OCI-LY3 (cell line): Measurements from ENCODE around the gene TCF25.
"Not testable (repeated sequence)": the region's sequence is repeated elsewhere in the genome, so short reads cannot be mapped to it uniquely, and the experiment has no call there.

Experiments used
- H2AFZ ChIP-seq: fragments of 200-600, 300-600 bp; shearing (Covaris generic); 2 replicates; pipeline ENCODE4 v1.6.0; 2014; ENCODE audit warnings: antibody characterized with exemption, low read depth, low read length
- H3K27ac ChIP-seq: fragments of 200-600, 300-600 bp; sonication (generic); 2 replicates; pipeline ENCODE4 v1.5.1; 2014; ENCODE audit warnings: mild to moderate bottlenecking, low read length, moderate library complexity, mixed read lengths
- H3K27me3 ChIP-seq: fragments of 200-600, 300-600 bp; sonication (generic); 2 replicates; pipeline ENCODE4 v1.6.1; 2014; ENCODE audit warnings: low read depth, low read length, mixed read lengths
- H3K36me3 ChIP-seq: fragments of 200-600, 300-600 bp; sonication (generic); replicated peaks from 2 replicates; pipeline ENCODE3; 2014; ENCODE audit warnings: low read depth, low read length, mixed read lengths
- H3K4me1 ChIP-seq: fragments of 300-600, 200-600 bp; sonication (generic); 2 replicates; pipeline ENCODE4 v1.6.1; 2014; ENCODE audit warnings: low read length, mixed read lengths
- H3K4me2 ChIP-seq: fragments of 200-600, 300-600 bp; sonication (generic); 2 replicates; pipeline ENCODE4 v1.6.1; 2014; ENCODE audit warnings: low read length, mixed read lengths
- H3K4me3 ChIP-seq: fragments of 300-600, 200-600 bp; sonication (generic); 2 replicates; pipeline ENCODE4 v1.5.1; 2014; ENCODE audit warnings: antibody characterized with exemption, mild to moderate bottlenecking, low read length, moderate library complexity
- H3K79me2 ChIP-seq: fragments of 300-600, 200-600 bp; shearing (Covaris generic); 2 replicates; pipeline ENCODE4 v1.6.1; 2014; ENCODE audit warnings: mild to moderate bottlenecking, low read length, mixed read lengths
- H3K9ac ChIP-seq: fragments of 300-600, 200-600 bp; shearing (Covaris generic); 2 replicates; pipeline ENCODE4 v1.6.0; 2014; ENCODE audit warnings: mild to moderate bottlenecking, low read length, moderate library complexity
- H3K9me3 ChIP-seq: fragments of 200-600, 300-600 bp; shearing (Covaris generic); 2 replicates; pipeline ENCODE4 v1.6.1; 2014; ENCODE audit warnings: low read length, mixed read lengths; ENCODE audit not compliant: insufficient read depth
- H4K20me1 ChIP-seq: fragments of 200-600, 300-600 bp; sonication (generic); 2 replicates; pipeline ENCODE4 v1.6.1; 2016; ENCODE audit warnings: low read length, mixed read lengths; ENCODE audit not compliant: insufficient read depth
- EZH2phosphoT487 ChIP-seq: fragments of 200-600 bp; shearing (Covaris generic); IDR thresholded peaks from 2 replicates; pipeline ENCODE4 v1.6.1; 2018; ENCODE audit warnings: antibody characterized with exemption, mixed run types, low read depth
- TF ChIP-seq, protein P1 (sequence below): fragments of 200-600, 300-600 bp; sonication (generic); IDR thresholded peaks from 2 replicates; pipeline ENCODE4 v1.5.1; 2014; ENCODE audit warnings: antibody characterized with exemption, low read length, low read depth

Gene TCF25

DNA sequence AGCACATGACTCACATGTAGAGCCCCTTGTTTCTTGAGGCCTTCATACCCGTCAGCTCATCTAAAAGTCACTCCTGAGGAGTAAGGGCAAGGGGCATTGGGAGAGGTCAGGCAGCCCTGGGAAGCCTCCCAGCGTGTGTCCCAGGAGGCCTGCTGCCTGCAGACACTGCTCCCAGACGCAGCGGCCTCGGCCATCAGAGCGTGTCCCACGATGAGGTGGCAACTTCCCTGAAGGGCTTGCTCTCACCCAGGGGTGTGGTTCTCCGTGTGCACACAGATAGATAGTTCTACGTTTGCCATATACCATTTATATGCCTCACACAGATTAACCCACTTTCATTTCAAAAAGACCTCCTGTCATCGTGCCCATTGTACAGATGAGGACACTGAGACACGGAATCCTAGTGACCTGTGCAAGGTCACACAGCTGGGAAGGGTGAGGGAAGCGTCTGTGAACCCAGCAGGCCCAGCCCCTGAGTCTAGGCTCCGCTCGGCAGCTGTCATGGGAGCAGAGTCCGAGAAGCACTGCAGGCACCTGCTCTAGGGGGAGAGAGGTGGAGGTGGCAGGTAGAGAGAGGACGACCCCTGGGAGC is 58.0 kb downstream of the TCF25 start:
- Histone ChIP-seq H4K20me1 (peaks cover 5% of the 10 kb centered on the region; the same call in 1 of the 2 replicates), H3K4me1 (peaks cover 16% of the 10 kb centered on the region), H2AFZ (no peak overlapping the region), H3K9me3 (no peaks in the 10 kb centered on the region), H3K9ac (no peak overlapping the region), H3K27ac (no peak overlapping the region), H3K4me2 (peak overlapping the region; percentile 64), H3K27me3 (no peaks in the 10 kb centered on the region), H3K36me3 (no peaks in the 10 kb centered on the region), H3K4me3 (peak overlapping the region; percentile 33; the same call in 1 of the 2 replicates), H3K79me2 (no peaks in the 10 kb centered on the region)
- no peak for TF ChIP-seq EZH2phosphoT487
- TF ChIP-seq, protein P1, sequence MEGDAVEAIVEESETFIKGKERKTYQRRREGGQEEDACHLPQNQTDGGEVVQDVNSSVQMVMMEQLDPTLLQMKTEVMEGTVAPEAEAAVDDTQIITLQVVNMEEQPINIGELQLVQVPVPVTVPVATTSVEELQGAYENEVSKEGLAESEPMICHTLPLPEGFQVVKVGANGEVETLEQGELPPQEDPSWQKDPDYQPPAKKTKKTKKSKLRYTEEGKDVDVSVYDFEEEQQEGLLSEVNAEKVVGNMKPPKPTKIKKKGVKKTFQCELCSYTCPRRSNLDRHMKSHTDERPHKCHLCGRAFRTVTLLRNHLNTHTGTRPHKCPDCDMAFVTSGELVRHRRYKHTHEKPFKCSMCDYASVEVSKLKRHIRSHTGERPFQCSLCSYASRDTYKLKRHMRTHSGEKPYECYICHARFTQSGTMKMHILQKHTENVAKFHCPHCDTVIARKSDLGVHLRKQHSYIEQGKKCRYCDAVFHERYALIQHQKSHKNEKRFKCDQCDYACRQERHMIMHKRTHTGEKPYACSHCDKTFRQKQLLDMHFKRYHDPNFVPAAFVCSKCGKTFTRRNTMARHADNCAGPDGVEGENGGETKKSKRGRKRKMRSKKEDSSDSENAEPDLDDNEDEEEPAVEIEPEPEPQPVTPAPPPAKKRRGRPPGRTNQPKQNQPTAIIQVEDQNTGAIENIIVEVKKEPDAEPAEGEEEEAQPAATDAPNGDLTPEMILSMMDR, result no peak

DNA sequence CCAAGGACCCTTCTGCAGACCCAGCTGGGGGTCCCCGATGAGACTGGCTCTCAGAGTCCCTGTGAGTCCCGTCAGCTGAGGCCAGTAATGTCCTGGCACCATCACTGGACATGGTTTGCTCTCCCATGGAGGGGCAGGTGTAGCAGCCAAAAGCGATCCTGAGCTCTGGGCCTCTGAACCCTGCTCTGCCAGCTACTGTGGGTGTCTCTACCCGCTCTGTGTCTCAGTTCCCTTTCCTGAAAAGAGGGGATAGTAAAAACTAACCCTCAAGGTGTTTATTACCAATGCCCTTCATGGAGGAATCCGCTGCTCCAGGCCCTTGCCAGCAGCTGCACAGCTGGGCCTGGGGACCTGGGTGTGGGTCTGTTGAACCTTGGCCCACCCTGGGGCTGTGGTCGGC is 58.6 kb downstream of the TCF25 start:
- no peaks in the 10 kb centered on the region for H3K36me3 ChIP-seq
- no peaks in the 10 kb centered on the region for H3K79me2 ChIP-seq
- no peak overlapping the region for H3K27ac ChIP-seq
- H2AFZ ChIP-seq, result no peak overlapping the region
- TF ChIP-seq, protein P1, result no peak
- TF ChIP-seq EZH2phosphoT487, result no peak
- H3K9me3 ChIP-seq, result no peaks in the 10 kb centered on the region
- no peaks in the 10 kb centered on the region for H3K27me3 ChIP-seq
- H4K20me1 ChIP-seq, result peaks cover 5% of the 10 kb centered on the region; the same call in 1 of the 2 replicates
- H3K9ac ChIP-seq, result no peak overlapping the region
- H3K4me1 ChIP-seq, result peaks cover 16% of the 10 kb centered on the region
- H3K4me2 ChIP-seq, result peak overlapping the region; percentile 64
- H3K4me3 ChIP-seq, result peak overlapping the region; percentile 33; the same call in 1 of the 2 replicates

DNA sequence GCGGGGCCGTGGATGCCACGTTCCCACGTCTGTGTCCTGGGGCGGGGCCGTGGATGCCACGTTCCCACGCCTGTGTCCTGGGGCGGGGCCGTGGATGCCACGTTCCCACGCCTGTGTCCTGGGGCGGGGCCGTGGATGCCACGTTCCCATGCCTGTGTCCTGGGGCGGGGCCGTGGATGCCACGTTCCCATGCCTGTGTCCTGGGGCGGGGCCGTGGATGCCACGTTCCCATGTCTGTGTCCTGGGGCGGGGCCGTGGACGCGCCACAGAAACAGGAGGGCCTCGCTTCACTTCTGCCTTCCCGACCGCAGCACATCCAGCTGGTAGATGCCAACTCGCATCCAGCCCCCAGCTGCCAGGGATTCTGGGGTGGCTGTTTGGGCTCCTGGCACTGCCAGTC is 60.6 kb downstream of the TCF25 start:
- H3K36me3 ChIP-seq, H4K20me1 ChIP-seq: not testable (repeated sequence)

DNA sequence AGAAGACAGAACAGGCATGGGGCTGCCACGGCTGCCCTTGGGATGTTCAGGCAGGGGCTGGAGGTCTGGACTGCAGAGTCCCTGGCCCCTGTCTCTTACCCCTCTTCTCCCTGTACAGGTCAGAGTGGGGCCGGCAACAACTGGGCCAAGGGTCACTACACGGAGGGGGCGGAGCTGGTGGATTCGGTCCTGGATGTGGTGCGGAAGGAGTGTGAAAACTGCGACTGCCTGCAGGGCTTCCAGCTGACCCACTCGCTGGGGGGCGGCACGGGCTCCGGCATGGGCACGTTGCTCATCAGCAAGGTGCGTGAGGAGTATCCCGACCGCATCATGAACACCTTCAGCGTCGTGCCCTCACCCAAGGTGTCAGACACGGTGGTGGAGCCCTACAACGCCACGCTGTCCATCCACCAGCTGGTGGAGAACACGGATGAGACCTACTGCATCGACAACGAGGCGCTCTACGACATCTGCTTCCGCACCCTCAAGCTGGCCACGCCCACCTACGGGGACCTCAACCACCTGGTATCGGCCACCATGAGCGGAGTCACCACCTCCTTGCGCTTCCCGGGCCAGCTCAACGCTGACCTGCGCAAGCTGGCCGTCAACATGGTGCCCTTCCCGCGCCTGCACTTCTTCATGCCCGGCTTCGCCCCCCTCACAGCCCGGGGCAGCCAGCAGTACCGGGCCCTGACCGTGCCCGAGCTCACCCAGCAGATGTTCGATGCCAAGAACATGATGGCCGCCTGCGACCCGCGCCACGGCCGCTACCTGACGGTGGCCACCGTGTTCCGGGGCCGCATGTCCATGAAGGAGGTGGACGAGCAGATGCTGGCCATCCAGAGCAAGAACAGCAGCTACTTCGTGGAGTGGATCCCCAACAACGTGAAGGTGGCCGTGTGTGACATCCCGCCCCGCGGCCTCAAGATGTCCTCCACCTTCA is 61.5 kb downstream of the TCF25 start:
- Histone ChIP-seq H3K9ac (no peak overlapping the region), H3K9me3 (no peaks in the 10 kb centered on the region), H3K36me3 (no peaks in the 10 kb centered on the region), H4K20me1 (peaks cover 5% of the 10 kb centered on the region; the same call in 1 of the 2 replicates), H3K4me3 (no peak overlapping the region), H3K4me1 (peaks cover 16% of the 10 kb centered on the region), H3K4me2 (no peak overlapping the region), H3K27ac (no peak overlapping the region), H3K27me3 (peaks cover 10% of the 10 kb centered on the region; the same call in 1 of the 2 replicates), H2AFZ (no peak overlapping the region), H3K79me2 (no peaks in the 10 kb centered on the region)
- TF ChIP-seq, protein P1, result no peak
- no peak for TF ChIP-seq EZH2phosphoT487

More for the DNA sequence above, 60.6 kb downstream of the TCF25 start:
- not testable (repeated sequence) for H3K27me3 ChIP-seq, H3K27ac ChIP-seq, H2AFZ ChIP-seq, H3K4me2 ChIP-seq, H3K9me3 ChIP-seq, H3K79me2 ChIP-seq, H3K9ac ChIP-seq, H3K4me3 ChIP-seq
- H3K4me1 ChIP-seq, result peaks cover 16% of the 10 kb centered on the region

DNA sequence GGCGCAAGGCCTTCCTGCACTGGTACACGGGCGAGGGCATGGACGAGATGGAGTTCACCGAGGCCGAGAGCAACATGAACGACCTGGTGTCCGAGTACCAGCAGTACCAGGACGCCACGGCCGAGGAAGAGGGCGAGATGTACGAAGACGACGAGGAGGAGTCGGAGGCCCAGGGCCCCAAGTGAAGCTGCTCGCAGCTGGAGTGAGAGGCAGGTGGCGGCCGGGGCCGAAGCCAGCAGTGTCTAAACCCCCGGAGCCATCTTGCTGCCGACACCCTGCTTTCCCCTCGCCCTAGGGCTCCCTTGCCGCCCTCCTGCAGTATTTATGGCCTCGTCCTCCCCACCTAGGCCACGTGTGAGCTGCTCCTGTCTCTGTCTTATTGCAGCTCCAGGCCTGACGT is 62.2 kb downstream of the TCF25 start:
- not testable (repeated sequence) for H4K20me1 ChIP-seq, H3K27ac ChIP-seq, H3K79me2 ChIP-seq, H3K9me3 ChIP-seq, H3K4me2 ChIP-seq, H3K36me3 ChIP-seq, H3K9ac ChIP-seq, H3K4me3 ChIP-seq, H3K27me3 ChIP-seq, H2AFZ ChIP-seq
- H3K4me1 ChIP-seq, result peaks cover 16% of the 10 kb centered on the region
